Sigmoid colon (tissue), 7 donors: Measurements from ENCODE around the gene SMIM22. TPM values are rescaled to one million over a fixed set of nuclear protein-coding genes. Genes with fewer than 3 reads are reported as not detected.

Experiments used
- DNase-seq: peaks from one replicate; pipeline ENCODE4 v3.0.0-alpha.2; 2019
- H3K27ac ChIP-seq, 4 donors: fragments of 200-600 bp; sonication (generic); one replicate each; pipeline ENCODE4 v1.5.1; 2016 to 2019; ENCODE audit warnings: mild to moderate bottlenecking in 1 of 4
- H3K27me3 ChIP-seq, 3 donors: fragments of 200-600 bp; sonication (generic); one replicate each; pipeline ENCODE4 v1.5.1; 2019; ENCODE audit warnings: mild to moderate bottlenecking in 1 of 3
- H3K36me3 ChIP-seq, 4 donors: fragments of 200-600 bp; sonication (generic); one replicate each; pipeline ENCODE4 v1.5.1; 2016 to 2019
- H3K4me1 ChIP-seq, 4 donors: fragments of 200-600 bp; sonication (generic); one replicate each; pipeline ENCODE4 v1.5.1; 2017 to 2019
- H3K4me3 ChIP-seq, 4 donors: fragments of 200-600 bp; sonication (generic); one replicate each; pipeline ENCODE4 v1.5.1; 2017 to 2019; ENCODE audit warnings: mild to moderate bottlenecking in 2 of 4, moderate library complexity in 1 of 4
- H3K9me3 ChIP-seq, 4 donors: fragments of 200-600 bp in 3 of 4; sonication (generic) in 3 of 4; one replicate each; pipeline versions ENCODE4 v1.5.1 to v1.6.1; 2013 to 2019
- EP300 ChIP-seq, 4 donors: sonication (generic); formaldehyde crosslinking; IDR thresholded peaks; one replicate each; pipeline ENCODE4 v1.6.1; 2017; ENCODE audit warnings: antibody characterized with exemption in 4 of 4
- POLR2A ChIP-seq, 2 donors: fragments of 450-650 bp; IDR thresholded peaks; one replicate each; pipeline ENCODE4 v1.6.1; 2016; ENCODE audit warnings: antibody characterized with exemption in 2 of 2, mild to moderate bottlenecking in 2 of 2, moderate library complexity in 2 of 2
- POLR2AphosphoS5 ChIP-seq, 4 donors: sonication (generic); formaldehyde crosslinking; IDR thresholded peaks; one replicate each; pipeline ENCODE4 v1.6.1; 2017; ENCODE audit warnings: antibody characterized with exemption in 4 of 4
- WGBS, 2 donors: extraction: QIAGEN DNeasy Blood & Tissue Kit; methylation state at CpG; one replicate each; pipeline ENCODE4 v1.1.7; 2013; 5-methylcytosine and 5-hydroxymethylcytosine counted together
- intact Hi-C: fragments of 100-400 bp; cut with DNase I; formaldehyde crosslinking; loops from one replicate; pipeline ENCODE4 v1.15.1; 2023
- polyA plus RNA-seq, 3 donors: library from polyadenylated mRNA; stranded (reverse); fragments of 200-250 nt; gene quantifications; one replicate each; pipeline ENCODE4 v1.2.3, GENCODE V29; 2013
- total RNA-seq, 4 donors: library from RNA; depleted of rRNA; stranded (reverse); fragments of >200 nt; gene quantifications; one replicate each; pipeline ENCODE4 v1.1.0, GENCODE V29; 2016
- TF ChIP-seq, protein P1 (sequence below), 4 experiments: fragments of 450-650 bp in 3 of 4; fragments of 200-600 bp in 1 of 4; IDR thresholded peaks; one replicate each; pipeline ENCODE4 v1.5.1; 2016 to 2019; ENCODE audit warnings: antibody characterized with exemption in 4 of 4, mild to moderate bottlenecking in 3 of 4, moderate library complexity in 2 of 4
- donor health status: healthy with polysubstance abuse.
- donor health status: Bipolar disorder and iron deficiency.
- donor health status: healthy.

The SMIM22 gene
- total and polyA plus RNA-seq, 7 donors: 848 to 2,006 (median 1,963) TPM; not detected in 4

DNA sequence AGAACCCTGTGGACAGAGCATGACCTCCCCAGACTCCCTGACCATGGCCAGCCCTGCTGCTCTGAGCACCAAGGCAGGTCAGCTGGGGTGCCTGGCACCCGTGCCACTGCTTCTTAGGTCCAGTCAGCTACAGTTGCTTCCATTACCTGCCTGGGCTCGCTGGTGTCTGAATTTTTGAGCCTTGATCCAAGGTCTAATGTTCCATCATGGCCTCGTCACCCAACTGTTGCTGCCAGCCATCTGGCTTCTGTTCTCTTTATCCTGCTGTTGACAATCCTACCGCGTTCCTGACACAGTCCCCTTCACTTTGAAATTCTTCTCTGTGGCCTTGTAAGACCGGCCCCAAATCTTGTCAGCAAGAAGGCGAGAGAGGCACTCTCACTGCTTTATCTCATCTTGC lies 35.2 kb downstream of the SMIM22 start:
- WGBS, 2 donors: 94% methylated on average over 7 of the region's 7 CpGs
- Histone ChIP-seq H3K4me3 (no peak overlapping the region), H3K36me3 (peaks cover 39 to 95% (median 61%) of the 10 kb centered on the region in 4 donors), H3K4me1 (no peaks in the 10 kb centered on the region), H3K9me3 (no peaks in the 10 kb centered on the region), H3K27ac (no peak overlapping the region), H3K27me3 (no peaks in the 10 kb centered on the region)
- intact Hi-C loops: no loop called here
- no peak for TF ChIP-seq POLR2AphosphoS5 (IDR thresholded peaks at IDR 0.05)
- TF ChIP-seq, protein P1, sequence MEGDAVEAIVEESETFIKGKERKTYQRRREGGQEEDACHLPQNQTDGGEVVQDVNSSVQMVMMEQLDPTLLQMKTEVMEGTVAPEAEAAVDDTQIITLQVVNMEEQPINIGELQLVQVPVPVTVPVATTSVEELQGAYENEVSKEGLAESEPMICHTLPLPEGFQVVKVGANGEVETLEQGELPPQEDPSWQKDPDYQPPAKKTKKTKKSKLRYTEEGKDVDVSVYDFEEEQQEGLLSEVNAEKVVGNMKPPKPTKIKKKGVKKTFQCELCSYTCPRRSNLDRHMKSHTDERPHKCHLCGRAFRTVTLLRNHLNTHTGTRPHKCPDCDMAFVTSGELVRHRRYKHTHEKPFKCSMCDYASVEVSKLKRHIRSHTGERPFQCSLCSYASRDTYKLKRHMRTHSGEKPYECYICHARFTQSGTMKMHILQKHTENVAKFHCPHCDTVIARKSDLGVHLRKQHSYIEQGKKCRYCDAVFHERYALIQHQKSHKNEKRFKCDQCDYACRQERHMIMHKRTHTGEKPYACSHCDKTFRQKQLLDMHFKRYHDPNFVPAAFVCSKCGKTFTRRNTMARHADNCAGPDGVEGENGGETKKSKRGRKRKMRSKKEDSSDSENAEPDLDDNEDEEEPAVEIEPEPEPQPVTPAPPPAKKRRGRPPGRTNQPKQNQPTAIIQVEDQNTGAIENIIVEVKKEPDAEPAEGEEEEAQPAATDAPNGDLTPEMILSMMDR (IDR thresholded peaks at IDR 0.05): no peak
- TF ChIP-seq EP300 (IDR thresholded peaks at IDR 0.05): no peak
- no peak for TF ChIP-seq POLR2A (IDR thresholded peaks at IDR 0.05)
- DNase-seq: no peak

DNA sequence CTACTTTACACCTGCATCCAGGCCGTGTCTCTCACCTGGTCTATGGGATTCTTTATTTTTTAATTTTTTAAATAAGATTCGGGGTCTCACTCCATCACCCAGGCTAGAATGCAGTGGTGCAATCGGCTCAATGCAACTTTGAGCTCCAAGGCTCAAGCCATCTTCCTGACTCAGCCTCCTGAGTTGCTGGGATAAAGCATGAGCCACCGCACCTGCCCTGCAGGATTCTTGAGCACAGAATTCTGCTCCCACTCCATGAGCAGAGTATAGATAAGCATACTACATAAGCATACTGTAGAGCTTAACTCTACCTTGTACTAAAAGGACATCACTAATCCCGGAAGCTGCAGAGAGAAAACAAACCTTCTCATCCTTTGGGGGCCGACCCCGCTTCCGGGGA lies 36.4 kb downstream of the SMIM22 start:
- no peak for TF ChIP-seq POLR2A (IDR thresholded peaks at IDR 0.05)
- Histone ChIP-seq H3K4me1 (no peaks in the 10 kb centered on the region), H3K36me3 (peaks cover 39 to 95% (median 59%) of the 10 kb centered on the region in 4 donors), H3K27ac (no peak overlapping the region), H3K9me3 (no peaks in the 10 kb centered on the region), H3K27me3 (no peaks in the 10 kb centered on the region), H3K4me3 (no peak overlapping the region)
- no peak for DNase-seq
- WGBS, 2 donors: 89 to 95% methylated on average over 8 of the region's 8 CpGs
- intact Hi-C loops: no loop called here

DNA sequence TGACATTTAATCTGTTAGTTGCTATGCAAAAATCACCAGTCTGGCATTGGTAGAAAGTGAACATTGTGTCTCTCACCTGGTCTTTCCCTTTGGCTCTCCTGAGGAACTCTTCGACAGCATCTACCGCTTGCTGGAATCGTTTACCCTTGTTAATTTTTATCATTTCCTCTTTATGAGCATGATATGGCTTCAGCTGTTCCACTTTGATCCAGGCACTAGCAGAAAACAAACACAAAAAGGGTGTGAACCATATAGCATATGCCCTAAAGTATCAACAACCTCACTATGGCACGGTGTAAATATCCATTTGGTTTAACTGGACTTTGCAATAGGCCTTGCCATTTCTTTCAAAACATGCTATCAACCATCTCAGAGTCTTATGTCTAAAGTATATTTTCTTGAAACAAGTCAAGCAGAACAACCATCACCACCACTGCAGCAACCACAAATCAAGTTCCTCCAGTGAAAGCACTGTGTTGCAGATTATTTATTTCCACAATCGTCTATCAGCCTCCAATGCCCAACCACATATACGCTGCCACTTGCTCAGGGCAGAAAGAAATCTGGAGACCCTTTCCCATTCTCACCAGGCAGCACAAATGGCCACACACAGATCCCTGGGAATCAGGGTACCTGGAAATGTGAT lies 37.7 kb downstream of the SMIM22 start:
- H3K27ac ChIP-seq: no peak overlapping the region
- no peak for DNase-seq
- intact Hi-C loops: no loop called here
- H3K9me3 ChIP-seq: no peaks in the 10 kb centered on the region
- no peaks in the 10 kb centered on the region for H3K4me1 ChIP-seq
- no peaks in the 10 kb centered on the region for H3K27me3 ChIP-seq
- peaks cover 39 to 94% (median 53%) of the 10 kb centered on the region in 4 donors for H3K36me3 ChIP-seq
- WGBS, 2 donors: 21 to 60% methylated on average over 6 of the region's 6 CpGs
- no peak overlapping the region for H3K4me3 ChIP-seq
- no peak for TF ChIP-seq POLR2AphosphoS5 (IDR thresholded peaks at IDR 0.05)
- TF ChIP-seq EP300 (IDR thresholded peaks at IDR 0.05): no peak
- TF ChIP-seq, protein P1 (IDR thresholded peaks at IDR 0.05): no peak
- TF ChIP-seq POLR2A (IDR thresholded peaks at IDR 0.05): no peak

DNA sequence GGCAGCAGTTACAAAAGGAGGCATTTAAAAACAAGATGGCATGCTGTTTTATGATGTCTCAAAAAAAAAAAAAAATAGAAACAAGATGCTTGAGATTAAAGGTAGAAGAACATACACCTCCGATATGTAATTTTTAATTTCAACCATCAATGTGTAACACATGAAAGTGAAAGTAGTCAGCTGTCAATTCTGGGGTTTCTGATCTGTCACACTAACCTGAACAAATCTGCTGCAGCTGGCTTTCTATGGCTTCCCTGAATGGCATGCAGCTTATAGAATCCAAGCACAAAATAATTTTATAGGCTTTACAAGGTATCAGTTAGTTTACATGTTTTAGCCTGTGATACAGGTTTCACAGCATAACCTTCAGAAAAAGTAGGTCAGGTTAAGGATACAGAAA lies 38.4 kb downstream of the SMIM22 start:
- no peak overlapping the region for H3K4me3 ChIP-seq
- intact Hi-C loops: no loop called here
- 42 to 73% methylated on average over 1 of the region's 1 CpG for WGBS, 2 donors
- no peak for DNase-seq
- TF ChIP-seq, protein P1 (IDR thresholded peaks at IDR 0.05): no peak
- TF ChIP-seq POLR2A (IDR thresholded peaks at IDR 0.05): no peak
- TF ChIP-seq POLR2AphosphoS5 (IDR thresholded peaks at IDR 0.05): no peak
- no peak for TF ChIP-seq EP300 (IDR thresholded peaks at IDR 0.05)
- H3K27ac ChIP-seq: no peak overlapping the region
- no peaks in the 10 kb centered on the region for H3K27me3 ChIP-seq
- H3K36me3 ChIP-seq: peaks cover 34 to 93% (median 49%) of the 10 kb centered on the region in 4 donors
- no peaks in the 10 kb centered on the region for H3K9me3 ChIP-seq
- no peaks in the 10 kb centered on the region for H3K4me1 ChIP-seq

DNA sequence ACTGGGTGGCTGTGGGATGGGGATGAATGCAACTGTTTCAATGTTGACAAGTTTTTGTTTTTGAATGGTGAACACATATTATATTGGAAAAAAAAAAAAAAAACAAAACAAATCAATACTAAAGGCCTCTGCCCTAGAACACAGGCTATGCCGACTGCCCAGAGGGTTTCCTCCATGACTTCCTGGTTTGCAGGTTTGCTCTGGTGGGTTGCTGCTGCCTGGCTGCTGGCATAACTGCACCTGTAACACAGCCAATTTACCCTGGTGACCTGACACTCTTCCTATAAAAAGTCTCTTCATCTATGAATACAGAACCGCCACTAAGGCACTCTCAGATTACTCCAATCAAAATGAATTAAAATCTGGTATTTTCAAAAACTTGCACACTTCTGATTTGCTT lies 41.6 kb downstream of the SMIM22 start:
- H3K27ac ChIP-seq: no peak overlapping the region
- no peaks in the 10 kb centered on the region for H3K27me3 ChIP-seq
- no peaks in the 10 kb centered on the region for H3K9me3 ChIP-seq
- peaks cover 22 to 93% (median 39%) of the 10 kb centered on the region in 4 donors for H3K36me3 ChIP-seq
- intact Hi-C loops: no loop called here
- DNase-seq: no peak
- TF ChIP-seq EP300 (IDR thresholded peaks at IDR 0.05) (no peak), POLR2A (IDR thresholded peaks at IDR 0.05) (no peak), POLR2AphosphoS5 (IDR thresholded peaks at IDR 0.05) (no peak)
- TF ChIP-seq, protein P1 (IDR thresholded peaks at IDR 0.05): no peak
- H3K4me1 ChIP-seq: no peaks in the 10 kb centered on the region
- 88 to 91% methylated on average over 2 of the region's 2 CpGs for WGBS, 2 donors
- no peak overlapping the region for H3K4me3 ChIP-seq
